ENCODE results near the gene F2RL2.

DNA sequence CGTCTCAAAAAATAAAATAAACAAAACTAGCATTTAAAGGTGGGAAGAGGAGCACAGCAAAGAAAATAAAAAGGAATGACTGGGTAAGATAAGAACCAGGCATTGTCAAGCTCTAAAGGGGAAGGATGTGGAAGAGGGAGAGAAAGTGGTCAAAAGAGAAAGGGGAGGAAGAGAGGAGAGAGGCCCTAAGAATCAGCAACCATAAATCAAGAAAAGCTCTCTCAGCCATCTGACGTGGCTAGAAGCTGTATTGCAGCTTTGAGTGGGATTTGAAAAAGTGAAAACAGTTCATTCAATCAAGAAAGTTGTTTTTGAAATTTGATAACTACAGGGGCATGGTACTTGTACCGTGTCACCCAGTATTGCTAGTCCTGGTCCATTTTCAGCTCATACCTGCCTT, 47.3 kb upstream of the F2RL2 start:
- TF ChIP-seq CTCF (conservative IDR thresholded peaks at IDR 0.05 in 1 of 2, IDR thresholded peaks at IDR 0.05 in 1 of 2; ENCODE audit: extremely low read depth in 1 of 2, insufficient read depth in 1 of 2, low read depth in 1 of 2, low read length in 2 of 2) = no peak
- no peak for TF ChIP-seq EZH2 (IDR thresholded peaks at IDR 0.05; ENCODE audit: borderline replicate concordance, low read length)
